ENCODE measurements around the gene ALDH1A2. TPM values are rescaled to one million over a fixed set of nuclear protein-coding genes. Genes with fewer than 3 reads are reported as not detected.
A peak's percentile ranks its signal among the peaks of the same experiment; 100 is the strongest.
"Not testable (repeated sequence)": the region's sequence is repeated elsewhere in the genome, so short reads cannot be mapped to it uniquely, and the experiment has no call there.

Gene ALDH1A2
- not detected in 2 replicates for total RNA-seq

GRCh38 chr15:58065445-58066041 lies at the start of gene ALDH1A2:
Gene ALDH1A2, minus strand, starts transcription at chr15:58065711. Its CDS starts 61 bp downstream, at chr15:58065650.
- Mint-ChIP-seq H3K27ac (no peak within 1 kb of the TSS), H3K9me3 (no peaks in the 10 kb centered on the region), H3K27me3 (ENCODE audit: insufficient read depth) (peaks cover 69% of the 10 kb centered on the region), H3K36me3 (ENCODE audit: low read depth) (no peaks in the 10 kb centered on the region), H3K4me3 (peak within 1 kb of the TSS; percentile 60), H3K4me1 (ENCODE audit: low read depth) (no peaks in the 10 kb centered on the region)
- DNase-seq (ENCODE audit: low spot score): no peak
- intact Hi-C loops (cut with micrococcal nuclease): loop anchor here (1.0 to 2.0 kb wide), 2 partner anchors 23 to 199 kb away; no protein-coding TSS in a partner anchor

- Mint-ChIP-seq H3K27me3 (ENCODE audit: insufficient read depth) (peaks cover 15% of the 10 kb centered on the region), H3K36me3 (ENCODE audit: low read depth) (no peaks in the 10 kb centered on the region), H3K27ac (no peak overlapping the region), H3K9me3 (no peaks in the 10 kb centered on the region), H3K4me1 (ENCODE audit: low read depth) (no peaks in the 10 kb centered on the region), H3K4me3 (no peak overlapping the region)
- DNase-seq (ENCODE audit: low spot score): no peak
- intact Hi-C loops (cut with micrococcal nuclease): no loop called here
These were observed 49.3 kb upstream of the ALDH1A2 start for GRCh38 chr15:58114812-58115211.

GRCh38 chr15:58114388-58114787 lies 48.9 kb upstream of the ALDH1A2 start:
- H3K27ac Mint-ChIP-seq: no peak overlapping the region
- no peaks in the 10 kb centered on the region for H3K4me1 Mint-ChIP-seq (ENCODE audit: low read depth)
- peaks cover 15% of the 10 kb centered on the region for H3K27me3 Mint-ChIP-seq (ENCODE audit: insufficient read depth)
- H3K9me3 Mint-ChIP-seq: no peaks in the 10 kb centered on the region
- no peak overlapping the region for H3K4me3 Mint-ChIP-seq
- intact Hi-C loops (cut with micrococcal nuclease): no loop called here
- no peak for DNase-seq (ENCODE audit: low spot score)
- H3K36me3 Mint-ChIP-seq (ENCODE audit: low read depth): no peaks in the 10 kb centered on the region

- H3K4me3 Mint-ChIP-seq; H3K4me1 Mint-ChIP-seq (ENCODE audit: low read depth); DNase-seq (ENCODE audit: low spot score); intact Hi-C loops (cut with micrococcal nuclease); H3K9me3 Mint-ChIP-seq; H3K36me3 Mint-ChIP-seq (ENCODE audit: low read depth); H3K27ac Mint-ChIP-seq: not testable (repeated sequence)
- H3K27me3 Mint-ChIP-seq (ENCODE audit: insufficient read depth): peaks cover 15% of the 10 kb centered on the region
These were observed 47.8 kb upstream of the ALDH1A2 start for GRCh38 chr15:58113358-58113757.

GRCh38 chr15:58111718-58112104 lies 46.2 kb upstream of the ALDH1A2 start:
- Mint-ChIP-seq H3K36me3 (ENCODE audit: low read depth) (no peaks in the 10 kb centered on the region), H3K27ac (no peak overlapping the region), H3K27me3 (ENCODE audit: insufficient read depth) (peaks cover 13% of the 10 kb centered on the region), H3K4me1 (ENCODE audit: low read depth) (no peaks in the 10 kb centered on the region), H3K9me3 (no peaks in the 10 kb centered on the region), H3K4me3 (no peak overlapping the region)
- DNase-seq (ENCODE audit: low spot score): no peak
- intact Hi-C loops (cut with micrococcal nuclease): no loop called here

DNA sequence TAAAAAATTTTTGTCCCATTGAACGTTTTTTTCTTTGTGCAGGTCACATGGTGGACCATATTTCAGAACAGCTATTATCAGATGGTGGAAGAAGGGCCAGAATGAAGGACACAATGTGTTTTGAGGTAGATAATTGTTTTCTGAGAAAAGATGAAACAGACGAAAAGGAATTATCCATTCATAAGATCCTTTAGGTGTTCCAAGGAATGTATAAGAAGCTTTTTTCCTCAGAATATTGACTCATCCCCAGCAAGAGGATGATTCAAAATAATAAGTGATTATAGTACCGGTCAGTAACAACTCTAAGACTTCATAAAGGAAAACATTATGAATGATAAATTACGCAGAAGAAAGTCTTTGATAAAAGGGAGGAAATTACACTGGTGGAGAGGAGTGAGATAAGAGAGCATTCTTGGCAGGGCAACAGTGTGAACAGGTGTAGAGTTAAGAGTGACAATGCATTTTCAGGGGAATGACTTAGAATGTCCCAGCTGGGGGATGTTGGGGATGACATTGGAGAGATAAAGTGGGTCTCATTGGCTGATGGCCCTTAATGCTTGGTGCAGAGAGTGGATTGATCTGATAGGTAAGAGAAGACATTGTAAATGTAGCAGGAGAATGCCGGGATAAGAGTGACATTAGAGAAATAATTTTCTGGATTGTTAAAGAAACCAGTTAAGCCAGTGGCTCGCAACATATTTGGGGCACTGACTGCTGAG lies 45.6 kb upstream of the ALDH1A2 start:
- no peak for DNase-seq (ENCODE audit: low spot score)
- Mint-ChIP-seq H3K4me3 (no peak overlapping the region), H3K36me3 (ENCODE audit: low read depth) (no peaks in the 10 kb centered on the region), H3K27me3 (ENCODE audit: insufficient read depth) (peaks cover 13% of the 10 kb centered on the region), H3K9me3 (no peaks in the 10 kb centered on the region), H3K27ac (no peak overlapping the region), H3K4me1 (ENCODE audit: low read depth) (no peaks in the 10 kb centered on the region)
- intact Hi-C loops (cut with micrococcal nuclease): no loop called here

GRCh38 chr15:58109419-58109818 lies 43.9 kb upstream of the ALDH1A2 start:
- H3K27ac Mint-ChIP-seq: no peak overlapping the region
- no peaks in the 10 kb centered on the region for H3K36me3 Mint-ChIP-seq (ENCODE audit: low read depth)
- no peak for DNase-seq (ENCODE audit: low spot score)
- H3K4me3 Mint-ChIP-seq: no peak overlapping the region
- intact Hi-C loops (cut with micrococcal nuclease): no loop called here
- no peaks in the 10 kb centered on the region for H3K4me1 Mint-ChIP-seq (ENCODE audit: low read depth)
- H3K9me3 Mint-ChIP-seq: no peaks in the 10 kb centered on the region
- H3K27me3 Mint-ChIP-seq (ENCODE audit: insufficient read depth): peaks cover 7% of the 10 kb centered on the region

- DNase-seq (ENCODE audit: low spot score): no peak
- no peak overlapping the region for H3K4me3 Mint-ChIP-seq
These were observed 42.6 kb upstream of the ALDH1A2 start for GRCh38 chr15:58108117-58108516.

GRCh38 chr15:58103482-58103881 lies 38.0 kb upstream of the ALDH1A2 start:
- intact Hi-C loops (cut with micrococcal nuclease): no loop called here
- Mint-ChIP-seq H3K27me3 (ENCODE audit: insufficient read depth) (peaks cover 37% of the 10 kb centered on the region), H3K9me3 (no peaks in the 10 kb centered on the region), H3K27ac (no peak overlapping the region), H3K4me1 (ENCODE audit: low read depth) (no peaks in the 10 kb centered on the region), H3K4me3 (no peak overlapping the region), H3K36me3 (ENCODE audit: low read depth) (no peaks in the 10 kb centered on the region)
- no peak for DNase-seq (ENCODE audit: low spot score)

More at GRCh38 chr15:58108117-58108516, 42.6 kb upstream of the ALDH1A2 start:
- Mint-ChIP-seq H3K4me1 (ENCODE audit: low read depth) (no peaks in the 10 kb centered on the region), H3K36me3 (ENCODE audit: low read depth) (no peaks in the 10 kb centered on the region), H3K27me3 (ENCODE audit: insufficient read depth) (peaks cover 13% of the 10 kb centered on the region), H3K27ac (no peak overlapping the region), H3K9me3 (no peaks in the 10 kb centered on the region)
- intact Hi-C loops (cut with micrococcal nuclease): no loop called here

DNA sequence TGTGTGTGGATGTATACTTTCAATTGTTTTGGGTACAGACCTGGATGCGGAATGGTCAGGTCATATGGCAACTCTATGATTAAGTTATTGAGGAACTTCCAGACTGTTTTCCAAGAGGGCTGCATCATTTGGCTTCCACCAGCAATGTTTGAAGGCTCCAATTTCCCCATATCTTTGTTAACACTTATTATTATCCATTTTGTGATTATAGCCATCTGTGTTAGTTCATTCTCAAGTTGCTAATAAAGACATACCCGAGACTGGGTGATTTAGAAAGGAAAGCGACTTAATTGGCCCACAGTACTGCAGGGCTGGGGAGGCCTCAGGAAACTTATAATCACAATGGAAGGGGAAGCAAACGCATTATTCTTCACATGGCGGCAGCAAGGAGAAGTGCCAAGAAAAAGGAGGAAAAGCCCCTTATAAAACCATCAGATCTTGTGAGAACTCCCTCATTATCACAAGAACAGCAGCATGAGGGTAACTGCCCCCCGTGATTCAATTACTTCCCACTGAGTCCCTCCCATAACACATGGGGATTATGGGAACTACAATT lies 31.1 kb upstream of the ALDH1A2 start:
- Mint-ChIP-seq H3K36me3 (ENCODE audit: low read depth) (no peaks in the 10 kb centered on the region), H3K4me1 (ENCODE audit: low read depth) (no peaks in the 10 kb centered on the region), H3K4me3 (no peak overlapping the region), H3K9me3 (no peaks in the 10 kb centered on the region), H3K27me3 (ENCODE audit: insufficient read depth) (peaks cover 39% of the 10 kb centered on the region), H3K27ac (no peak overlapping the region)
- no peak for DNase-seq (ENCODE audit: low spot score)
- intact Hi-C loops (cut with micrococcal nuclease): no loop called here

GRCh38 chr15:58095415-58095814 lies 29.9 kb upstream of the ALDH1A2 start:
- Mint-ChIP-seq H3K27ac (no peak overlapping the region), H3K4me1 (ENCODE audit: low read depth) (no peaks in the 10 kb centered on the region), H3K4me3 (no peak overlapping the region), H3K36me3 (ENCODE audit: low read depth) (no peaks in the 10 kb centered on the region), H3K9me3 (no peaks in the 10 kb centered on the region), H3K27me3 (ENCODE audit: insufficient read depth) (peaks cover 34% of the 10 kb centered on the region)
- no peak for DNase-seq (ENCODE audit: low spot score)
- intact Hi-C loops (cut with micrococcal nuclease): no loop called here

- no peak overlapping the region for H3K27ac Mint-ChIP-seq
- DNase-seq (ENCODE audit: low spot score): no peak
- intact Hi-C loops (cut with micrococcal nuclease): no loop called here
- no peaks in the 10 kb centered on the region for H3K4me1 Mint-ChIP-seq (ENCODE audit: low read depth)
- H3K4me3 Mint-ChIP-seq: no peak overlapping the region
- H3K9me3 Mint-ChIP-seq: no peaks in the 10 kb centered on the region
- no peaks in the 10 kb centered on the region for H3K36me3 Mint-ChIP-seq (ENCODE audit: low read depth)
- peaks cover 36% of the 10 kb centered on the region for H3K27me3 Mint-ChIP-seq (ENCODE audit: insufficient read depth)
These were observed 22.4 kb upstream of the ALDH1A2 start for GRCh38 chr15:58087871-58088270.

GRCh38 chr15:58086491-58086890 lies 21.0 kb upstream of the ALDH1A2 start:
- no peaks in the 10 kb centered on the region for H3K9me3 Mint-ChIP-seq
- peaks cover 28% of the 10 kb centered on the region for H3K27me3 Mint-ChIP-seq (ENCODE audit: insufficient read depth)
- no peak overlapping the region for H3K27ac Mint-ChIP-seq

More at GRCh38 chr15:58086491-58086890, 21.0 kb upstream of the ALDH1A2 start:
- DNase-seq (ENCODE audit: low spot score): no peak
- H3K4me1 Mint-ChIP-seq (ENCODE audit: low read depth): no peaks in the 10 kb centered on the region
- H3K4me3 Mint-ChIP-seq: no peak overlapping the region
- no peaks in the 10 kb centered on the region for H3K36me3 Mint-ChIP-seq (ENCODE audit: low read depth)
- intact Hi-C loops (cut with micrococcal nuclease): no loop called here
